Gastroesophageal sphincter (tissue), 3 donors: ENCODE data around the gene LMF1.

Experiments used
- CTCF ChIP-seq, 4 experiments: fragments of 200-600 bp in 2 of 4; fragments of 450-650 bp in 2 of 4; sonication (generic) in 1 of 4; IDR thresholded peaks; one replicate each; pipeline ENCODE4 v1.5.1; 2017 to 2019; ENCODE audit warnings: antibody characterized with exemption in 4 of 4, mild to moderate bottlenecking in 2 of 4, moderate library complexity in 2 of 4
- POLR2A ChIP-seq, 2 donors: fragments of 450-650 bp; IDR thresholded peaks; one replicate each; pipeline ENCODE4 v1.6.1; 2017; ENCODE audit warnings: antibody characterized with exemption in 2 of 2, mild to moderate bottlenecking in 2 of 2, moderate library complexity in 1 of 2

GRCh38 chr16:830107-830870 lies 140.5 kb downstream of the LMF1 start:
- no peak for TF ChIP-seq POLR2A (IDR thresholded peaks at IDR 0.05)
- TF ChIP-seq CTCF (IDR thresholded peaks at IDR 0.05) = no peak
